HFFc6 (cell line): ENCODE measurements around the gene SAMSN1. TPM values are rescaled to one million over a fixed set of nuclear protein-coding genes. Genes with fewer than 3 reads are reported as not detected.
A peak's percentile ranks its signal among the peaks of the same experiment; 100 is the strongest.

Source experiments
- DNase-seq: peaks from one replicate; pipeline ENCODE4 v3.0.0-alpha.2; 2018
- H3K27ac Mint-ChIP-seq: 2 replicates; pipeline ENCODE4 v1.8.0; 2020; ENCODE audit warnings: mild to moderate bottlenecking, mixed read lengths
- H3K27me3 Mint-ChIP-seq: 2 replicates; pipeline ENCODE4 v1.8.0; 2021; ENCODE audit warnings: mild to moderate bottlenecking, moderate library complexity, mixed read lengths; ENCODE audit not compliant: insufficient read depth
- H3K36me3 Mint-ChIP-seq: 2 replicates; pipeline ENCODE4 v1.8.0; 2021; ENCODE audit warnings: low read depth, mixed read lengths
- H3K4me1 Mint-ChIP-seq: 2 replicates; pipeline ENCODE4 v1.8.0; 2020; ENCODE audit warnings: low read depth, mixed read lengths
- H3K4me3 Mint-ChIP-seq: 2 replicates; pipeline ENCODE4 v1.8.0; 2020; ENCODE audit warnings: mild to moderate bottlenecking, moderate library complexity, mixed read lengths
- H3K9me3 Mint-ChIP-seq: 2 replicates; pipeline ENCODE4 v1.8.0; 2020; ENCODE audit warnings: mild to moderate bottlenecking, mixed read lengths
- total RNA-seq, 6 experiments: library from RNA; stranded (reverse); fragmentation: NEBNext Ultra II Directional; extraction: Animal tissue kit (Norgen Biotek cat#: 25700); gene quantifications; 2 replicates in 1 of 6; 3 replicates in 5 of 6; pipeline ENCODE4 v1.2.3, GENCODE V29; 2021
- TF ChIP-seq, protein P1 (sequence below): fragments of 200-600 bp; sonication (generic); IDR thresholded peaks from 2 replicates; pipeline ENCODE4 v1.5.0; 2021; ENCODE audit warnings: antibody characterized with exemption, mild to moderate bottlenecking

Gene SAMSN1
- total RNA-seq, 6 experiments from 2014 or later = not detected

- Mint-ChIP-seq H3K36me3 (no peaks in the 10 kb centered on the region), H3K27ac (no peak overlapping the region)
- TF ChIP-seq, protein P1, sequence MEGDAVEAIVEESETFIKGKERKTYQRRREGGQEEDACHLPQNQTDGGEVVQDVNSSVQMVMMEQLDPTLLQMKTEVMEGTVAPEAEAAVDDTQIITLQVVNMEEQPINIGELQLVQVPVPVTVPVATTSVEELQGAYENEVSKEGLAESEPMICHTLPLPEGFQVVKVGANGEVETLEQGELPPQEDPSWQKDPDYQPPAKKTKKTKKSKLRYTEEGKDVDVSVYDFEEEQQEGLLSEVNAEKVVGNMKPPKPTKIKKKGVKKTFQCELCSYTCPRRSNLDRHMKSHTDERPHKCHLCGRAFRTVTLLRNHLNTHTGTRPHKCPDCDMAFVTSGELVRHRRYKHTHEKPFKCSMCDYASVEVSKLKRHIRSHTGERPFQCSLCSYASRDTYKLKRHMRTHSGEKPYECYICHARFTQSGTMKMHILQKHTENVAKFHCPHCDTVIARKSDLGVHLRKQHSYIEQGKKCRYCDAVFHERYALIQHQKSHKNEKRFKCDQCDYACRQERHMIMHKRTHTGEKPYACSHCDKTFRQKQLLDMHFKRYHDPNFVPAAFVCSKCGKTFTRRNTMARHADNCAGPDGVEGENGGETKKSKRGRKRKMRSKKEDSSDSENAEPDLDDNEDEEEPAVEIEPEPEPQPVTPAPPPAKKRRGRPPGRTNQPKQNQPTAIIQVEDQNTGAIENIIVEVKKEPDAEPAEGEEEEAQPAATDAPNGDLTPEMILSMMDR = no peak
Observed at GRCh38 chr21:14535702-14536101, 10.4 kb downstream of the SAMSN1 start.

DNA sequence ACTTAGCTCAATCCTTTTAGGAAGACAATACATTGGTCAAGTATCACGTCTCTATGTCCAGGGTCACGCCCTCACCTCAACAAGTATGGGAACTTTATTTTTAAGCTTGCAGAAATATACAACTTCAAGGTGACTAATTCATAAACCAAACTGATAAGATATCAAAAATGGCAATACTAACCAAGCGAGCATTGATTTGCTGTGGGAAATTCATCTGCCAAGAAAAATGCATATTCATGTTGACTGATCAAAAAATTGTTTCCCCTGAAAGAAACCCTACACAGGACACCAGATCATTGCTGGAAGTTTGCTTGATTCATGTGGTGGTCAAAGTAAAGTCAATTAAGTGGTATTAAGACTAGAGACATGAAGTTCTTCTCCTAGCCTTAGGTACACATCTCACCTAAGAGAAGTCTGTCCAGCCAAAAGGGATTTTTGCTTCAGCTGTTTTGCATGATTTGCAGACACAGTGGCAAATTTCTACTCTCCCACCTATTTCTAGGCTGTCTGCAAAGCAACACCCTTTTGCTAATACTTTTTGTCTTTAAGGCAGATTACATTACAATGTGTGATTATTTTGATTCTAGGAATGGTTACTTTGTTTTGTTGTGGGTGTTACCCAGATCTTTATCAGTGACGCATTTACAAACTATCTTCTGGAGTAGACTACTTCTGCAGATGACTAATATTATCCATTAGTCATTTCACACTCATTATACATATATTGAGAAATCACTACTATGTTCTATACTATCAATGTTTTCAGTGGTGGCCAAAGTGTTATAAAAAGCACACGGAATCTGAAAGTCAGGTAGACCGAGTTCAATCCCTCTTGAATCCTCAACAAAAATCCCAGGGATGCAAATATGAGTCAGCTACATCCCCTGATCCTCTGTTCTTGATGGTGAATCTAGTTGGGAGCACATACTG, 12.4 kb downstream of the SAMSN1 start:
- H3K27me3 Mint-ChIP-seq = no peaks in the 10 kb centered on the region
- H3K36me3 Mint-ChIP-seq = no peaks in the 10 kb centered on the region
- H3K4me1 Mint-ChIP-seq = 0 out of 2 replicates have a peak, but pooled peaks cover 5% of the 10 kb centered on the region
- peak; percentile 12 for DNase-seq
- TF ChIP-seq, protein P1 = no peak
- no peak overlapping the region for H3K4me3 Mint-ChIP-seq
- peaks cover 18% of the 10 kb centered on the region for H3K9me3 Mint-ChIP-seq
- H3K27ac Mint-ChIP-seq = no peak overlapping the region

More at GRCh38 chr21:14535702-14536101, 10.4 kb downstream of the SAMSN1 start:
- no peaks in the 10 kb centered on the region; the same call in 1 of the 2 replicates for H3K27me3 Mint-ChIP-seq
- H3K4me1 Mint-ChIP-seq = 0 out of 2 replicates have a peak, but pooled peaks cover 5% of the 10 kb centered on the region
- peaks cover 20% of the 10 kb centered on the region for H3K9me3 Mint-ChIP-seq
- no peak for DNase-seq
- no peak overlapping the region for H3K4me3 Mint-ChIP-seq

DNA sequence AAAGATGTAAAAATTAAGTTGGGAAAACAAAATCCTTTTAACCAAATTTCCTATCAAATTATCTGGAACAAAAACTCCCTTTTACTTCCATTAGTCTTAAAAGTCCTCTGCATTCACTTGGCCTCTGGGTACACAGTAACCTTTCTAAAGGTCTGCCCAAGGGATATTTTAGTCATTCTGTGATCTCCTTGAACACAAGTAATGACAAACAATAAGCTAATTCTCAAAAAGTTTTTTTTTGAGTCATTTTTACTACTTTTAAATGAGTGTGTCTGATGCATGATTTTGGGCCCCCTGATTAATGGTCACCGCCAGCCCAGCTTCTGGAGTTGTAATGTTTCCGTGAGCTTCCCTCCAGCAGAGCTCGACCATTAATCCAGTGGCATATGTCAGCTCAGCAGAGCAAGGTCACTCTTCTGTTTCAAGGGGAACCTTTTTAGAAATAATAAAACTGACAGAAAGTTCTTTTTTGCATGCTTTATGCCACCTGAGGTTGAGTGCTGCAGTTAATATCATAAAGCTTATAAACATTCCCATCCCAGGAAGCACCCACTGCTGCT, 14.3 kb downstream of the SAMSN1 start:
- Mint-ChIP-seq H3K27ac (no peak overlapping the region), H3K4me1 (0 out of 2 replicates have a peak, but pooled peaks cover 5% of the 10 kb centered on the region), H3K36me3 (no peaks in the 10 kb centered on the region), H3K27me3 (no peaks in the 10 kb centered on the region; the same call in 1 of the 2 replicates), H3K9me3 (peaks cover 13% of the 10 kb centered on the region), H3K4me3 (no peak overlapping the region)
- TF ChIP-seq, protein P1 = no peak
- no peak for DNase-seq

DNA sequence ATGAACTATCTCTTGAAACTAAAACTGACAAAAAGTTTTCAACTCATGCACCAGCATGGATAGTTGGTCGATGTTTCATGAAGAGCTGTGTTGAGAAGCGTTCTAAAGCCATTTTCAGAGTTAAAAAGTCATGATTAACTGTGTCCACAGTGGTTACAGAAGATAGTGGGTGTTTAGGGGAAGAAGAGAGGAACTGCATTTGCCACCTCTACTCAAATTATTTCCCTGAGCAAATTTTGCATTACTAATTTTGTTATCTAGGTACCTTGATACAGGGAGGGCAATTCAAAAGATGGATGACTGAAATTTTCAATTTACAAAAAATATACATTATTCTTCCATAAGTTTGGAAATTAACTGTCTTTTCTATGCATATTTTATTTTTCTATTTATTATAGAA, 15.5 kb downstream of the SAMSN1 start:
- H3K27me3 Mint-ChIP-seq = no peaks in the 10 kb centered on the region; the same call in 1 of the 2 replicates
- no peak for DNase-seq
- 0 out of 2 replicates have a peak, but pooled peaks cover 5% of the 10 kb centered on the region for H3K4me1 Mint-ChIP-seq
- H3K4me3 Mint-ChIP-seq = no peak overlapping the region
- no peak overlapping the region for H3K27ac Mint-ChIP-seq
- TF ChIP-seq, protein P1 = no peak
- peaks cover 13% of the 10 kb centered on the region for H3K9me3 Mint-ChIP-seq
- H3K36me3 Mint-ChIP-seq = no peaks in the 10 kb centered on the region

DNA sequence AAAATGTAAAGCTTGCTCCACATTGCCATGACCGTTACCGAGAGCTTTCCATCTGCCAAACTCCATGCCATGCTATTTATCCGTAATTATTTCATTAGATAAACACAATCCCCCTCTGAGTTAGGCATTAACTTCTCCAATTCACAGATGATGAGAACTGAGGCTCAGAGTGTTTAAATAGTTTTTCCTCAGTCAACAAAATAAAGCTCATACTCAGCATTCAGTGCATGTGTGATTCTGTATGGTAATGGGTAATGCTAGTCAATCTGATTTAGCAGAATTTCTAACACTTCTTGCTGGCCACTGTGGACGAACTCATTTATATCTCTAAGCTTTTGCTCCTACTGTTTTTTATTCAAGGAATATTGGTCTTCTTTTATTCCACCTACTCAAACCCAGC, 17.3 kb downstream of the SAMSN1 start:
- Mint-ChIP-seq H3K9me3 (peaks cover 5% of the 10 kb centered on the region), H3K4me3 (no peak overlapping the region), H3K36me3 (no peaks in the 10 kb centered on the region), H3K27ac (no peak overlapping the region), H3K4me1 (no peaks in the 10 kb centered on the region), H3K27me3 (no peaks in the 10 kb centered on the region; the same call in 1 of the 2 replicates)
- no peak for DNase-seq
- TF ChIP-seq, protein P1 = no peak
